HepG2 (cell line): ENCODE results near the gene FGF1.

Source experiments
- ATF3 ChIP-seq: sonication (generic); formaldehyde crosslinking; IDR thresholded peaks from 2 replicates; pipeline ENCODE4 v1.4.0; 2020; ENCODE audit warnings: missing genetic modification reagents
- IKZF1 ChIP-seq: fragments of 450-650 bp; IDR thresholded peaks from 2 replicates; pipeline ENCODE4 v1.7.1; 2016
- PHF20 ChIP-seq: sonication (generic); formaldehyde crosslinking; IDR thresholded peaks from 2 replicates; pipeline ENCODE4 v1.5.0; 2020; ENCODE audit warnings: mild to moderate bottlenecking, missing genetic modification reagents
- PHF8 ChIP-seq: sonication (generic); formaldehyde crosslinking; IDR thresholded peaks from 2 replicates; pipeline ENCODE4 v1.5.0; 2020; ENCODE audit warnings: missing genetic modification reagents
- TARDBP ChIP-seq: sonication (generic); formaldehyde crosslinking; IDR thresholded peaks from 2 replicates; pipeline ENCODE4 v1.8.0; 2022; ENCODE audit warnings: mild to moderate bottlenecking, missing genetic modification reagents
- THRA ChIP-seq: sonication (generic); formaldehyde crosslinking; IDR thresholded peaks from 2 replicates; pipeline ENCODE4 v1.4.0; 2020; ENCODE audit warnings: missing genetic modification reagents, borderline replicate concordance
- YY1 ChIP-seq: IDR thresholded peaks from 2 replicates; pipeline ENCODE4 v1.6.1; 2011; ENCODE audit warnings: low read length, low read depth, moderate library complexity, mild to moderate bottlenecking; ENCODE audit not compliant: insufficient read depth, insufficient replicate concordance
- ZNF430 ChIP-seq: sonication (generic); formaldehyde crosslinking; IDR thresholded peaks from 2 replicates; pipeline ENCODE4 v1.9.0; 2021; ENCODE audit warnings: mild to moderate bottlenecking, missing genetic modification reagents
- ZNF576 ChIP-seq: sonication (generic); formaldehyde crosslinking; IDR thresholded peaks from 2 replicates; pipeline ENCODE4 v1.4.0; 2020; ENCODE audit warnings: mild to moderate bottlenecking, missing genetic modification reagents

- TF ChIP-seq THRA (CRISPR knock-in tag) = no peak
- no peak for TF ChIP-seq PHF8 (CRISPR knock-in tag)
- TF ChIP-seq TARDBP = no peak
- TF ChIP-seq PHF20 (CRISPR knock-in tag) = no peak
- no peak for TF ChIP-seq IKZF1
- no peak for TF ChIP-seq ZNF576 (CRISPR knock-in tag)
- no peak for TF ChIP-seq YY1
- TF ChIP-seq ATF3 (CRISPR knock-in tag) = no peak
- TF ChIP-seq ZNF430 (CRISPR knock-in tag) = no peak
Measured at GRCh38 chr5:142617416-142618129, 68.3 kb downstream of the FGF1 start.
